Activated CD4-positive, alpha-beta T cell treated with anti-CD3 and anti-CD28 coated beads, Interleukin-2, amount 10 ng/mL, durations not matched to agents 24 days and 14 days (primary cell): ENCODE results near the gene HYI. TPM values are rescaled to one million over a fixed set of nuclear protein-coding genes. Genes with fewer than 3 reads are reported as not detected.
"Not testable (repeated sequence)": the region's sequence is repeated elsewhere in the genome, so short reads cannot be mapped to it uniquely, and the experiment has no call there.

ENCODE experiments used
- DNase-seq: peaks from one replicate; pipeline ENCODE4 v3.0.0; 2022
- H3K27ac Mint-ChIP-seq: one replicate; pipeline ENCODE4 v1.8.0; 2022; ENCODE audit warnings: mild to moderate bottlenecking, mixed read lengths
- H3K27me3 Mint-ChIP-seq: one replicate; pipeline ENCODE4 v1.8.0; 2022; ENCODE audit warnings: mixed read lengths
- H3K36me3 Mint-ChIP-seq: one replicate; pipeline ENCODE4 v1.8.0; 2022; ENCODE audit warnings: low read depth, mild to moderate bottlenecking, mixed read lengths
- H3K4me1 Mint-ChIP-seq: one replicate; pipeline ENCODE4 v1.8.0; 2021; ENCODE audit warnings: mixed read lengths
- H3K4me3 Mint-ChIP-seq: one replicate; pipeline ENCODE4 v1.8.0; 2022; ENCODE audit warnings: mild to moderate bottlenecking, moderate library complexity, mixed read lengths
- H3K9me3 Mint-ChIP-seq: one replicate; pipeline ENCODE4 v1.8.0; 2021; ENCODE audit warnings: mixed read lengths
- intact Hi-C: fragments of 100-400 bp; cut with micrococcal nuclease; formaldehyde crosslinking; loops from one replicate; pipeline ENCODE4 v1.15.1; 2023
- total RNA-seq: library from RNA; stranded (reverse); gene quantifications from 2 replicates; pipeline ENCODE4 v1.2.3, GENCODE V29; 2022

Gene HYI
- total RNA-seq, 1 donor from 2014 or later: 14.8 TPM

- H3K27me3 Mint-ChIP-seq: peaks cover 29% of the 10 kb centered on the region
- H3K9me3 Mint-ChIP-seq, H3K4me1 Mint-ChIP-seq, intact Hi-C loops, H3K4me3 Mint-ChIP-seq, H3K27ac Mint-ChIP-seq, H3K36me3 Mint-ChIP-seq, DNase-seq: not testable (repeated sequence)
These were observed 22.1 kb upstream of the HYI start for GRCh38 chr1:43475611-43476401.

- Mint-ChIP-seq H3K9me3 (no peaks in the 10 kb centered on the region), H3K27ac (no peak overlapping the region), H3K4me3 (no peak overlapping the region), H3K27me3 (peaks cover 21% of the 10 kb centered on the region), H3K36me3 (no peaks in the 10 kb centered on the region), H3K4me1 (no peaks in the 10 kb centered on the region)
- intact Hi-C loops: no loop called here
- no peak for DNase-seq
These were observed 19.7 kb upstream of the HYI start for GRCh38 chr1:43473463-43473862.

GRCh38 chr1:43472463-43473151 lies 18.9 kb upstream of the HYI start:
- H3K27ac Mint-ChIP-seq, DNase-seq, intact Hi-C loops, H3K36me3 Mint-ChIP-seq, H3K4me1 Mint-ChIP-seq, H3K9me3 Mint-ChIP-seq, H3K4me3 Mint-ChIP-seq: not testable (repeated sequence)
- H3K27me3 Mint-ChIP-seq: peaks cover 21% of the 10 kb centered on the region

GRCh38 chr1:43472087-43472462 lies 18.3 kb upstream of the HYI start:
- intact Hi-C loops: no loop called here
- no peaks in the 10 kb centered on the region for H3K36me3 Mint-ChIP-seq
- no peak overlapping the region for H3K4me3 Mint-ChIP-seq
- no peak for DNase-seq
- no peaks in the 10 kb centered on the region for H3K9me3 Mint-ChIP-seq
- H3K27me3 Mint-ChIP-seq: peaks cover 16% of the 10 kb centered on the region
- H3K4me1 Mint-ChIP-seq: no peaks in the 10 kb centered on the region
- H3K27ac Mint-ChIP-seq: no peak overlapping the region

- no peaks in the 10 kb centered on the region for H3K9me3 Mint-ChIP-seq
- H3K27ac Mint-ChIP-seq: no peak overlapping the region
- intact Hi-C loops: no loop called here
- peaks cover 10% of the 10 kb centered on the region for H3K27me3 Mint-ChIP-seq
- H3K4me3 Mint-ChIP-seq: no peak overlapping the region
- H3K4me1 Mint-ChIP-seq: peaks cover 5% of the 10 kb centered on the region
- no peak for DNase-seq
- no peaks in the 10 kb centered on the region for H3K36me3 Mint-ChIP-seq
These were observed 16.2 kb upstream of the HYI start for GRCh38 chr1:43469932-43470331.

GRCh38 chr1:43468414-43468813 lies 14.7 kb upstream of the HYI start:
- Mint-ChIP-seq H3K27ac (no peak overlapping the region), H3K36me3 (no peaks in the 10 kb centered on the region), H3K4me1 (peaks cover 5% of the 10 kb centered on the region), H3K4me3 (no peak overlapping the region), H3K9me3 (no peaks in the 10 kb centered on the region), H3K27me3 (peaks cover 4% of the 10 kb centered on the region)
- intact Hi-C loops: no loop called here
- no peak for DNase-seq

- Mint-ChIP-seq H3K4me3 (no peak overlapping the region), H3K27me3 (peaks cover 6% of the 10 kb centered on the region), H3K36me3 (no peaks in the 10 kb centered on the region), H3K9me3 (peaks cover 3% of the 10 kb centered on the region), H3K4me1 (peaks cover 6% of the 10 kb centered on the region), H3K27ac (no peak overlapping the region)
- intact Hi-C loops: no loop called here
- no peak for DNase-seq
These were observed 12.7 kb upstream of the HYI start for GRCh38 chr1:43466403-43466802.

GRCh38 chr1:43465505-43466067 lies 11.9 kb upstream of the HYI start:
- peaks cover 8% of the 10 kb centered on the region for H3K27me3 Mint-ChIP-seq
- H3K4me1 Mint-ChIP-seq: peaks cover 10% of the 10 kb centered on the region
- DNase-seq: no peak
- intact Hi-C loops: no loop called here
- no peaks in the 10 kb centered on the region for H3K36me3 Mint-ChIP-seq
- H3K4me3 Mint-ChIP-seq: no peak overlapping the region
- no peak overlapping the region for H3K27ac Mint-ChIP-seq
- H3K9me3 Mint-ChIP-seq: peaks cover 3% of the 10 kb centered on the region

- H3K27ac Mint-ChIP-seq: no peak overlapping the region
- H3K4me3 Mint-ChIP-seq: no peak overlapping the region
- intact Hi-C loops: no loop called here
- H3K27me3 Mint-ChIP-seq: peaks cover 7% of the 10 kb centered on the region
- H3K36me3 Mint-ChIP-seq: no peaks in the 10 kb centered on the region
- peaks cover 3% of the 10 kb centered on the region for H3K9me3 Mint-ChIP-seq
- no peak for DNase-seq
- peaks cover 10% of the 10 kb centered on the region for H3K4me1 Mint-ChIP-seq
These were observed 11.2 kb upstream of the HYI start for GRCh38 chr1:43464681-43465504.

GRCh38 chr1:43463479-43463878 lies 9.7 kb upstream of the HYI start:
- DNase-seq: no peak
- Mint-ChIP-seq H3K36me3 (no peaks in the 10 kb centered on the region), H3K27ac (no peak overlapping the region), H3K27me3 (peaks cover 21% of the 10 kb centered on the region), H3K4me3 (no peak overlapping the region), H3K4me1 (peaks cover 10% of the 10 kb centered on the region), H3K9me3 (peaks cover 3% of the 10 kb centered on the region)
- intact Hi-C loops: no loop called here

GRCh38 chr1:43460988-43461693 lies 7.4 kb upstream of the HYI start:
- H3K27ac Mint-ChIP-seq: no peak overlapping the region
- DNase-seq: no peak
- H3K4me3 Mint-ChIP-seq: no peak overlapping the region
- H3K4me1 Mint-ChIP-seq: peaks cover 6% of the 10 kb centered on the region
- H3K36me3 Mint-ChIP-seq: no peaks in the 10 kb centered on the region
- H3K9me3 Mint-ChIP-seq: peaks cover 3% of the 10 kb centered on the region
- intact Hi-C loops: no loop called here
- H3K27me3 Mint-ChIP-seq: peaks cover 36% of the 10 kb centered on the region

- peaks cover 44% of the 10 kb centered on the region for H3K27me3 Mint-ChIP-seq
- intact Hi-C loops: not testable (repeated sequence)
These were observed 4.6 kb upstream of the HYI start for GRCh38 chr1:43458379-43458778.

GRCh38 chr1:43455213-43455889 lies 1.6 kb upstream of the HYI start:
- peaks cover 11% of the 10 kb centered on the region for H3K9me3 Mint-ChIP-seq
- H3K27ac Mint-ChIP-seq: no peak overlapping the region
- peaks cover 39% of the 10 kb centered on the region for H3K27me3 Mint-ChIP-seq
- H3K4me3 Mint-ChIP-seq: peak overlapping the region; percentile 40
- intact Hi-C loops: loop anchor here (2.0 kb wide), 1 partner anchor 491 kb away; the partner anchor contains the start of gene IPO13
- peaks cover 22% of the 10 kb centered on the region for H3K36me3 Mint-ChIP-seq
- no peak for DNase-seq
- peaks cover 23% of the 10 kb centered on the region for H3K4me1 Mint-ChIP-seq

More at GRCh38 chr1:43458379-43458778, 4.6 kb upstream of the HYI start:
- Mint-ChIP-seq H3K4me1 (peaks cover 15% of the 10 kb centered on the region), H3K9me3 (peaks cover 13% of the 10 kb centered on the region)
- H3K4me3 Mint-ChIP-seq, DNase-seq, H3K27ac Mint-ChIP-seq, H3K36me3 Mint-ChIP-seq: not testable (repeated sequence)
